Effector memory CD4-positive, alpha-beta T cell (primary cell): ENCODE results near the gene DNAJC5.

ENCODE experiments used
- DNase-seq, 3 donors: peaks; one replicate each; pipeline ENCODE4 v3.0.0-alpha.2; 2020
- H3K27ac ChIP-seq: 2 replicates; pipeline ENCODE4 v1.7.0; 2013; ENCODE audit warnings: mild to moderate bottlenecking, low read length, moderate library complexity; ENCODE audit not compliant: insufficient read depth, poor library complexity, severe bottlenecking
- H3K27me3 ChIP-seq: replicated peaks from 2 replicates; pipeline ENCODE4 v1.7.0; 2013; ENCODE audit warnings: mild to moderate bottlenecking, low read length; ENCODE audit not compliant: insufficient read depth, control insufficient read depth, poor library complexity, severe bottlenecking
- H3K36me3 ChIP-seq: 2 replicates; pipeline ENCODE4 v1.7.0; 2013; ENCODE audit warnings: mild to moderate bottlenecking, low read length, moderate library complexity; ENCODE audit not compliant: control insufficient read depth, insufficient read depth
- H3K4me1 ChIP-seq: 2 replicates; pipeline ENCODE4 v1.7.0; 2013; ENCODE audit warnings: low read length, mild to moderate bottlenecking; ENCODE audit not compliant: control insufficient read depth, insufficient read depth, poor library complexity, severe bottlenecking
- H3K4me3 ChIP-seq: 2 replicates; pipeline ENCODE4 v1.7.0; 2013; ENCODE audit warnings: low read length, low read depth, mild to moderate bottlenecking; ENCODE audit not compliant: insufficient read depth, poor library complexity, severe bottlenecking
- H3K9me3 ChIP-seq: 2 replicates; pipeline ENCODE4 v1.7.0; 2013; ENCODE audit warnings: mild to moderate bottlenecking, low read length, moderate library complexity; ENCODE audit not compliant: control insufficient read depth

DNAJC5 gene

DNA sequence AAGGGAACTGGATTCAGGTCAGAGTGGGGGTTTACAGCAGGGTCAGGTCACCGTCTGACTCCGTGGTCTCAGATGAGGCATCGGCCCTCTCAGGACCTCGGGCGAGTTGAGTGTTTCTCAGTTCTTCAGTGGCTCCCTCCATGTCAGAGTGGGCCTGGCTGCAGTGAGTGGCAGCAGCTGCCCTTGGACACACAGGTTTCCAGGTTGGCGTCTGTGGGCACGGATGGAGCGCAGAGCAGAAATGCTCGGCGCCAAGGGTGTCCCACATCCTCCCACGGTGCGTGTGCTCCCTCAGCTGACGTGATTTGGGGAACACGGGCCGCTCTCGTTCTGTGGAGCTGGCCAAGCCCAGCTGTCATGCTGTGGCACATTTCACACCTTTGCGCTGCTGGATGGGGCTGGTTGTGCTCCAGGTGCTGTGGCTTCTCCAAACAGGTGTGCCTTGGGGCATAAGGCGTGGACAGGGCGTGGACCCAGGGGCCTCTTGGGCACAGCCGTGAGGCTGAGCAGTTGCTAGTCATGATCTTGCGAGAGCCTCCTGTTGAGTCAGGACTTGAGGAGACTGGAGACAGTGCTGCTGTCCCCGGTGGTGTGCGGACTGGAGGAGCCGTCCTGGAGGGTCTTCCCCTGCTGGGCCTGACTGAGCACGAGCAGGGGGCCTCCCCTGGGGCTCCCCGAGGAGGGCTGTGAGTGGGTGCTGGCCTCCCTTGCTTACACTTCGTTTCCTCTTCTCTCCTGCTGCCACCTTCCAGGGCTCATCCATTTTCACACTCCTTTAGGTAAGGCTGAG lies 9.5 kb upstream of the DNAJC5 start:
- no peak for DNase-seq
- peaks cover 57% of the 10 kb centered on the region for H3K36me3 ChIP-seq
- no peaks in the 10 kb centered on the region for H3K27me3 ChIP-seq
- no peak overlapping the region for H3K27ac ChIP-seq
- no peak overlapping the region for H3K4me3 ChIP-seq
- H3K9me3 ChIP-seq: no peaks in the 10 kb centered on the region
- H3K4me1 ChIP-seq: no peaks in the 10 kb centered on the region

DNA sequence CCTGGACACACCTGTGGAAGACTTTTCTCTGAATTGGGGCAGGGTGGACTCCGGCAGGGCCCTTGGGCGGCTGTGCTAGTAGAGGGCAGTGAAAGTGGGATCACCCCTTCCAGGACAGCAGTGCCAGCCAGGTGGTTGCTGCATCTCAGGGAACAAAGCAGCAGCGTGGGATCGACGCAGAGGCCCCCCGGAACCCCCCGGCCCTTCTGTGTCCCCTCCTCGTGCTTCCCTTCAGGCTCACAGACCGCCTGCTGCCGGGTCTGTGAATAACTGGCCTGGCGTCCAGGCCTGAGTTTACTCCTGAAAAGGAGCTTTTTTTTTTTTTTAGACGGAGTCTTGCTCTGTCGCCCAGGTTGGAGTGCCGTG lies 8.9 kb upstream of the DNAJC5 start:
- H3K27me3 ChIP-seq: no peaks in the 10 kb centered on the region
- no peak for DNase-seq
- H3K27ac ChIP-seq: no peak overlapping the region
- no peaks in the 10 kb centered on the region for H3K4me1 ChIP-seq
- H3K36me3 ChIP-seq: peaks cover 59% of the 10 kb centered on the region
- no peak overlapping the region for H3K4me3 ChIP-seq
- H3K9me3 ChIP-seq: no peaks in the 10 kb centered on the region

- Histone ChIP-seq H3K36me3 (peaks cover 56% of the 10 kb centered on the region), H3K9me3 (no peaks in the 10 kb centered on the region), H3K4me1 (no peaks in the 10 kb centered on the region), H3K27ac (no peak overlapping the region), H3K4me3 (no peak overlapping the region), H3K27me3 (no peaks in the 10 kb centered on the region)
- no peak for DNase-seq
Measured at GRCh38 chr20:63886921-63887320, 8.0 kb upstream of the DNAJC5 start.

DNA sequence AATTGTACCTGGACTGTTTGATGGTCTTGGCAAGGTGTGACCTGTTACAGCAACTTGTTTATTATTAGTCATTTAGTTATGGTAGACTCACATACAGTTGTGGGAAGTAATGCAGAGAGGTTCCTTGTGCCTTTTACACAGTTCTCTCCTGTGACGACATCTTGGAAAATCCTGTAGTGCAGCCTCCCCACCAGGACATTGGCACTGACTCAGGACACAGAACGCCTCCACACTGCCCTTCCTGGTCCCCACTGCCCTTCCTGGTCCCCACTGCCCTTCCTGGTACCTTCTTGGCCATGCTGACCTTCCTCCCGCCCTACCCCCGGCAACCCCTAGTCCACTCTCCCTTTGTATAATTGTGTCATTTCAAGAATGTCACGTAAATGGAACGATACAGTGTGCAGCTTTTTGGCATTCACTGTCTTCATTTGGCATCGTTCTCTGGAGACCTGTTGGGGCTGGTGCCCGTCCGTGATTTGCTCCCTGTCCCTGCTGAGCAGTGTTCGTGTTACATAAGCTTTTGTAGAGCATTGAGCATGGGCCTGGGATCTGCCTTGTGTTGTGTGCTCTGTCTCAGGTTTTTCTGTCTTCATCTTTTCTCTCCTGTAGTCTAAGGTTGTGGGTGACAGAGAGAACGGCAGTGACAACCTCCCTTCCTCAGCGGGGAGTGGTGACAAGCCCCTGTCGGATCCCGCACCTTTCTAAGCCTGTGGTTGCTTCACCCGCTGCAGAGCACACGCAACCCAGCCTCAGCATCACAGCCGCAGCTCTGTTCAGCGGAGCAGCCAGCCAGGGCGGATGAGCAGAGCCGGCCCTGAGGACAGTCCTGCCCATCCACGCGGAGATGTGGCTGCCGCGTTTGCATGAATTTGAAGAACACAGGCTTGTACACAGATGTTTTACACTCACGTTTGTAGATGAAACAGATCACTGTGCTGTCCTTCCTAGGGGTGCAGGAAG lies 5.4 kb upstream of the DNAJC5 start:
- Histone ChIP-seq H3K4me3 (no peak overlapping the region), H3K9me3 (no peaks in the 10 kb centered on the region), H3K27me3 (no peaks in the 10 kb centered on the region), H3K36me3 (peaks cover 42% of the 10 kb centered on the region), H3K4me1 (no peaks in the 10 kb centered on the region), H3K27ac (no peak overlapping the region)
- DNase-seq: no peak

DNA sequence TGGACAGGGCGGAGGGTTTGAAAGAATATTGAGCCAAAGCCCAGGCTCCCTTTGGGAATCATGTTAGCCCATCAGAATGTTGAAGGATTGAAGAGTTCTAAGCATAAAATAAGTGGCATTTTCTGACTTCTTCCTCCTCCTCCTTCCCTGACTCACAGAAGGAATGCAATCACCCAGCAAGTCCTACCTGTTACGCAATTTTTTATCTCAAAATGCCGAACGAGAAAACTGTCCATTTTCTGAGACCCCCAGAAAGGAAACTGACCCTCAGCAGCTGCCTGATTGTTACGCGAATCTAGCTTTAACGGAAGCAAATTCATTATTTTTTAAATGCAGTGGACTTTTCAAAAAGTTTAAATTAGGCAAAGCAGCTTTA lies 4.7 kb upstream of the DNAJC5 start:
- no peaks in the 10 kb centered on the region for H3K9me3 ChIP-seq
- H3K27ac ChIP-seq: no peak overlapping the region
- peaks cover 36% of the 10 kb centered on the region for H3K36me3 ChIP-seq
- DNase-seq: no peak
- H3K4me1 ChIP-seq: no peaks in the 10 kb centered on the region
- no peak overlapping the region for H3K4me3 ChIP-seq
- no peaks in the 10 kb centered on the region for H3K27me3 ChIP-seq

DNA sequence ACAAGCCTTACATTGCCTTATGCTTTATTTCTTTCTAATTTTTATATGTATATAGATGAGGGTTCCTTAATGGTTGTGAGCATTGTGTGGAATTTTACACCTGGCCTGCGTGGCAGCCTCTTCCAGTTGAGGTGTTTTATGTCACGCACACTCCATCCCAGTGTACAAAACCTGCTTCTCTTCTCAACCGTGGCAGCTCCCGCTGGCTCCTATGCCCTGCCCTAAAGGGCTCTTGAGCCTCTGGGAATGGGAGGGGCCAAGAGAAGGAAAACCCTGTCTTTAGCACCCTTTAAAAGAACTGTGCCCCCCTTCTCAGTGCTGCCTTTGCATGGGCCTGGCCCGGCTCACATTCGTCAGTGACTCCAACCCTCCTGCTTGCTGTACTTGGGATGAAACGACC lies 4.3 kb upstream of the DNAJC5 start:
- H3K4me3 ChIP-seq: no peak overlapping the region
- H3K4me1 ChIP-seq: no peaks in the 10 kb centered on the region
- no peaks in the 10 kb centered on the region for H3K9me3 ChIP-seq
- peaks cover 32% of the 10 kb centered on the region for H3K36me3 ChIP-seq
- no peak overlapping the region for H3K27ac ChIP-seq
- no peak for DNase-seq
- H3K27me3 ChIP-seq: no peaks in the 10 kb centered on the region

- Histone ChIP-seq H3K4me1 (peaks cover 2% of the 10 kb centered on the region), H3K36me3 (peaks cover 32% of the 10 kb centered on the region), H3K4me3 (no peak overlapping the region), H3K9me3 (no peaks in the 10 kb centered on the region), H3K27me3 (no peaks in the 10 kb centered on the region), H3K27ac (no peak overlapping the region)
- DNase-seq: no peak
Measured at GRCh38 chr20:63891061-63892002, 3.6 kb upstream of the DNAJC5 start.

GRCh38 chr20:63892402-63892801 lies 2.5 kb upstream of the DNAJC5 start:
- H3K9me3 ChIP-seq: no peaks in the 10 kb centered on the region
- no peak overlapping the region for H3K4me3 ChIP-seq
- no peaks in the 10 kb centered on the region for H3K27me3 ChIP-seq
- no peak overlapping the region for H3K27ac ChIP-seq
- H3K36me3 ChIP-seq: peaks cover 26% of the 10 kb centered on the region
- DNase-seq: no peak
- H3K4me1 ChIP-seq: peaks cover 11% of the 10 kb centered on the region

DNA sequence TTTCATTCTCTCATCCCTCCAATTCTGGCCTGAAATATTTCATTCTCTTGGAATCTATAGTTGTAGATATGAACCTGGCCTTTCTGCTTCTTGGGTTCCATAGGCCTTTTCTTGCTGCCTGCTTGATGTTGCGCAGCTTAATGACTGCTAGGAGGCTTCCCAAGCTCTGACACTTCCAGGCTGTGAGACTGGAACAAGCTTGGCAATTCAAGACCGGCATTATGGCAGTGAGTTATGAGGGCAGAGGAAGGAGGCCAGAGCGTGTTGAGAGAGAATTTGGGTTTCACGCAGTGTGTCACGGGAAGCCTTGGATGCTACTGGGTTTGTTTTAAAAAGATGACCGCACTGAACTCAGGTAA lies 948 bp upstream of the DNAJC5 start:
- H3K9me3 ChIP-seq: no peaks in the 10 kb centered on the region
- H3K27me3 ChIP-seq: no peaks in the 10 kb centered on the region
- H3K4me3 ChIP-seq: no peak overlapping the region
- no peak for DNase-seq
- H3K27ac ChIP-seq: no peak overlapping the region
- H3K4me1 ChIP-seq: peaks cover 21% of the 10 kb centered on the region
- H3K36me3 ChIP-seq: peaks cover 18% of the 10 kb centered on the region
